HepG2 (cell line): ENCODE measurements around the gene PSAP. TPM values are rescaled to one million over a fixed set of nuclear protein-coding genes. Genes with fewer than 3 reads are reported as not detected.
A peak's percentile ranks its signal among the peaks of the same experiment; 100 is the strongest.

ENCODE experiments used
- GTF2F1 ChIP-seq: fragments of 150-350 bp; IDR thresholded peaks from 2 replicates; pipeline ENCODE4 v1.6.1; 2014; ENCODE audit warnings: low read length
- MYC ChIP-seq: sonication (generic); formaldehyde crosslinking; IDR thresholded peaks from 2 replicates; pipeline ENCODE4 v1.9.0; 2021; ENCODE audit warnings: missing genetic modification reagents, borderline replicate concordance
- PAXIP1 ChIP-seq: sonication (generic); formaldehyde crosslinking; conservative IDR thresholded peaks from 2 replicates; pipeline ENCODE4 v1.4.0; 2020; ENCODE audit warnings: mild to moderate bottlenecking, missing genetic modification reagents, moderate library complexity
- PHF21A ChIP-seq: sonication (generic); formaldehyde crosslinking; IDR thresholded peaks from 2 replicates; pipeline ENCODE4 v1.5.0; 2020; ENCODE audit warnings: mild to moderate bottlenecking, missing genetic modification reagents
- RAD51 ChIP-seq: fragments of 450-650 bp; IDR thresholded peaks from 2 replicates; pipeline ENCODE4 v1.6.1; 2016; ENCODE audit warnings: borderline replicate concordance
- SIX1 ChIP-seq: sonication (generic); formaldehyde crosslinking; IDR thresholded peaks from 2 replicates; pipeline ENCODE4 v1.4.0; 2020; ENCODE audit warnings: missing genetic modification reagents, borderline replicate concordance
- SOX6 ChIP-seq, 2 experiments: fragments of 450-650 bp in 1 of 2; sonication (generic) in 1 of 2; formaldehyde crosslinking in 1 of 2; IDR thresholded peaks; 2 replicates each; pipeline versions ENCODE4 v1.4.0 to v1.6.1; 2017 to 2020; ENCODE audit warnings: antibody characterized with exemption in 1 of 2, mild to moderate bottlenecking in 1 of 2, missing genetic modification reagents in 1 of 2
- STAT6 ChIP-seq: sonication (generic); formaldehyde crosslinking; IDR thresholded peaks from 2 replicates; pipeline ENCODE4 v1.4.0; 2020; ENCODE audit warnings: missing genetic modification reagents, mild to moderate bottlenecking, borderline replicate concordance
- ZBTB40 ChIP-seq, 2 experiments: fragments of 450-650 bp in 1 of 2; sonication (generic) in 1 of 2; formaldehyde crosslinking in 1 of 2; IDR thresholded peaks; 2 replicates each; pipeline versions ENCODE4 v1.6.1 to v1.8.0; 2016 to 2022; ENCODE audit warnings: antibody characterized with exemption in 1 of 2, mild to moderate bottlenecking in 1 of 2, missing genetic modification reagents in 1 of 2
- ZC3H13 ChIP-seq: sonication (generic); formaldehyde crosslinking; IDR thresholded peaks from 2 replicates; pipeline ENCODE4 v1.8.1; 2023; ENCODE audit warnings: mild to moderate bottlenecking, missing genetic modification reagents, moderate library complexity
- ZNF83 ChIP-seq: sonication (generic); formaldehyde crosslinking; IDR thresholded peaks from 2 replicates; pipeline ENCODE4 v1.4.0; 2020; ENCODE audit warnings: missing genetic modification reagents, mild to moderate bottlenecking, borderline replicate concordance
- polyA plus RNA-seq, 8 experiments: library from polyadenylated mRNA; depleted of rRNA in 3 of 8; stranded (reverse) in 7 of 8; unstranded in 1 of 8; fragments of >200 nt; fragmentation: Illumina TruSeq in 4 of 8; extraction: Trizol in 4 of 8; gene quantifications; 2 replicates each; pipeline versions ENCODE4 v1.2.1 to v1.2.3, GENCODE V29; 2011 to 2016; ENCODE audit warnings: low read depth in 4 of 8, missing spikeins in 1 of 8, mixed read lengths in 1 of 8; ENCODE audit not compliant: insufficient read depth in 1 of 8
- total RNA-seq, 5 experiments: library from RNA; depleted of rRNA; stranded (reverse); fragments of >200 nt; fragmentation: Illumina TruSeq; extraction: Trizol; gene quantifications; 2 replicates each; pipeline ENCODE4 v1.2.3, GENCODE V29; 2016; ENCODE audit warnings: low read depth in 1 of 5

PSAP gene
- total and polyA plus RNA-seq, 2 of the 13 experiments (the other 11 are each of a cell fraction or from before 2014, with no cell fraction given) = 323 to 643 TPM

GRCh38 chr10:71767420-71768035 is 83.5 kb downstream of the PSAP start (continued):
- TF ChIP-seq ZBTB40 (IDR thresholded peaks at IDR 0.05) = no peak
- no peak for TF ChIP-seq ZBTB40 (CRISPR knock-in tag; IDR thresholded peaks at IDR 0.05)
- TF ChIP-seq RAD51 = no peak
- no peak for TF ChIP-seq ZNF83 (CRISPR knock-in tag)
- no peak for TF ChIP-seq GTF2F1
- no peak for TF ChIP-seq SOX6 (IDR thresholded peaks at IDR 0.05)
- 0 out of 2 replicates have a peak, but pooled peaks have one; percentile 10 for TF ChIP-seq SOX6 (CRISPR knock-in tag; IDR thresholded peaks at IDR 0.05)
- 0 out of 2 replicates have a peak, but pooled peaks have one; percentile 2 for TF ChIP-seq STAT6 (CRISPR knock-in tag)
- peak; percentile 44; the same call in 1 of the 2 replicates for TF ChIP-seq PHF21A (CRISPR knock-in tag)
- TF ChIP-seq ZC3H13 (CRISPR knock-in tag) = no peak
- TF ChIP-seq SIX1 (CRISPR knock-in tag) = 0 out of 2 replicates have a peak, but pooled peaks have one; percentile 16
- TF ChIP-seq MYC (CRISPR knock-in tag) = no peak
- TF ChIP-seq PAXIP1 (CRISPR knock-in tag) = peak; percentile 15; the same call in 1 of the 2 replicates
